Measurements from ENCODE around the gene CAV2. TPM values are rescaled to one million over a fixed set of nuclear protein-coding genes. Genes with fewer than 3 reads are reported as not detected.
A peak's percentile ranks its signal among the peaks of the same experiment; 100 is the strongest.

Gene CAV2
- total and polyA plus RNA-seq, 4 experiments from 2014 or later, result 0.19 TPM; not detected in 3

DNA sequence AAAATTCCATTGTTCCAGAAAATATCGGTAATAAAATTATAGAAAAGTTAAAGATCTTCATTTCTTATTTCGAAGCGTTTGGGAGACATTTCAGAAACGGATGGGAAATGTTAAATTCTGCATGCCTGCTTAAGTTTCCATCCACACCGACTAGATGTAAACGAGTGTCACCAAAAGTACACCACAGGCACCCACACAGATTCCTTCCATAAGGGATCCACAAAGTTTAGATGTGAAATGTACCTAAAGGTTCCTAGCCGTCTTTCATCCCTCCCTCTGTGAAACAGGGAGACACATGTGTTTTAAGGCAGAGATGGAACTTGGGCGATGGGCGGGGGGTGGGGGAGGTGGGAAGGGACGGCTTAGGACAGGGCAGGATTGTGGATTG, 24.7 kb downstream of the CAV2 start:
- H3K36me3 Mint-ChIP-seq, result no peaks in the 10 kb centered on the region
- H3K4me1 Mint-ChIP-seq, result peaks cover 12 to 30% (median 22%) of the 10 kb centered on the region in 4 donors
- POLR2A ChIA-PET (ENCODE audit: partially characterized antibody), result no interaction called here
- H3K27ac ChIP-seq (ENCODE audit: low read depth, low read length), result no peak overlapping the region
- H3K36me3 ChIP-seq (ENCODE audit: insufficient read depth, low read length), result no peaks in the 10 kb centered on the region
- H3K27me3 Mint-ChIP-seq, result peaks cover 53 to 61% of the 10 kb centered on the region in 2 donors
- H3K9me3 Mint-ChIP-seq, result no peaks in the 10 kb centered on the region
- CTCF ChIA-PET (ENCODE audit: partially characterized antibody), result no interaction called here
- H3K9me3 ChIP-seq (ENCODE audit: control insufficient read depth in 1 of 2, low read length in 2 of 2), result no peaks in the 10 kb centered on the region
- peaks cover 22% of the 10 kb centered on the region for H3K4me1 ChIP-seq (ENCODE audit: insufficient read depth, low read length)
- peak overlapping the region in 2 of 8 donors; percentile 23 to 52 for H3K4me3 Mint-ChIP-seq
- peaks cover 29% of the 10 kb centered on the region for H3K27me3 ChIP-seq (ENCODE audit: insufficient read depth, low read length)
- no peak overlapping the region for H3K4me3 ChIP-seq (ENCODE audit: low read length in 2 of 2)
- no peak overlapping the region for H3K27ac Mint-ChIP-seq
- intact Hi-C loops (cut with micrococcal nuclease), result loop anchor here (10.0 kb wide), 1 partner anchor 341 kb away; the partner anchor contains the start of gene CAPZA2
- DNase-seq, result no peak

DNA sequence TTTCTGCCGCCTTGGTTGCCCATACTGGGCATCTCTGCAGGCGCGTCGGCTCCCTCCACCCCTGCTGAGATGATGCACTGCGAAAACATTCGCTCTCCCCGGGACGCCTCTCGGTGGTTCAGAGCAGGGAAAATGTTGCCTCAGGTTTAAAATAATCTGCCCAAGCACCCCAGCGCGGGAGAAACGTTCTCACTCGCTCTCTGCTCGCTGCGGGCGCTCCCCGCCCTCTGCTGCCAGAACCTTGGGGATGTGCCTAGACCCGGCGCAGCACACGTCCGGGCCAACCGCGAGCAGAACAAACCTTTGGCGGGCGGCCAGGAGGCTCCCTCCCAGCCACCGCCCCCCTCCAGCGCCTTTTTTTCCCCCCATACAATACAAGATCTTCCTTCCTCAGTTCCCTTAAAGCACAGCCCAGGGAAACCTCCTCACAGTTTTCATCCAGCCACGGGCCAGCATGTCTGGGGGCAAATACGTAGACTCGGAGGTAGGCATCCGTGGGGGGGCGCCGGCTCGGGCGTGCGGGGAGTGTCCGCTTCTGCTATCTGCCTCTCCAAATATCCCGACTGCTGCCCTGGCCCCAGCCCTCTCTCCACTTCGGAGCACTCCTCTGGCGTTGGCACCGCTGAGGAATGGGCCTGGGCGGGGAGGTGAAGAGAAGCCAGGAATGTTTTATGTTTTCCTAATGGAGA, 25.2 kb downstream of the CAV2 start, which contains the start of gene CAV1:
Gene CAV1, plus strand, starts transcription at position 428 of the 689 bp plus-strand sequence. Its CDS starts 27 bp downstream, at position 455.
- Histone ChIP-seq H3K9me3 (ENCODE audit: control insufficient read depth in 1 of 2, low read length in 2 of 2) (no peaks in the 10 kb centered on the region), H3K4me1 (ENCODE audit: insufficient read depth, low read length) (peaks cover 22% of the 10 kb centered on the region), H3K27me3 (ENCODE audit: insufficient read depth, low read length) (peaks cover 29% of the 10 kb centered on the region), H3K27ac (ENCODE audit: low read depth, low read length) (no peak within 1 kb of the TSS), H3K4me3 (ENCODE audit: low read length in 2 of 2) (peak within 1 kb of the TSS in 1 of 2 donors; percentile 35), H3K36me3 (ENCODE audit: insufficient read depth, low read length) (no peaks in the 10 kb centered on the region)
- Mint-ChIP-seq H3K36me3 (no peaks in the 10 kb centered on the region), H3K9me3 (no peaks in the 10 kb centered on the region), H3K4me1 (peaks cover 12 to 30% (median 22%) of the 10 kb centered on the region in 4 donors), H3K27ac (peak within 1 kb of the TSS in 2 of 7 donors; percentile 59 to 77), H3K4me3 (peak within 1 kb of the TSS; percentile 80 to 94 (median 87)), H3K27me3 (peaks cover 51 to 59% of the 10 kb centered on the region in 2 donors)
- ChIA-PET CTCF (ENCODE audit: partially characterized antibody) (interaction anchor here (0.9 to 4.9 kb wide), 5 partner anchors 18 to 352 kb away, joined by 4 to 67 read pairs (median 11); no protein-coding TSS in a partner anchor), POLR2A (ENCODE audit: partially characterized antibody) (no interaction called here)
- intact Hi-C loops (cut with micrococcal nuclease), result loop anchor here (5.0 to 10.0 kb wide), 2 partner anchors 68 to 340 kb away; partner anchors contain the start of gene CAPZA2
- peak in 4 of 5 donors; percentile 30 to 46 (median 35) for DNase-seq

DNA sequence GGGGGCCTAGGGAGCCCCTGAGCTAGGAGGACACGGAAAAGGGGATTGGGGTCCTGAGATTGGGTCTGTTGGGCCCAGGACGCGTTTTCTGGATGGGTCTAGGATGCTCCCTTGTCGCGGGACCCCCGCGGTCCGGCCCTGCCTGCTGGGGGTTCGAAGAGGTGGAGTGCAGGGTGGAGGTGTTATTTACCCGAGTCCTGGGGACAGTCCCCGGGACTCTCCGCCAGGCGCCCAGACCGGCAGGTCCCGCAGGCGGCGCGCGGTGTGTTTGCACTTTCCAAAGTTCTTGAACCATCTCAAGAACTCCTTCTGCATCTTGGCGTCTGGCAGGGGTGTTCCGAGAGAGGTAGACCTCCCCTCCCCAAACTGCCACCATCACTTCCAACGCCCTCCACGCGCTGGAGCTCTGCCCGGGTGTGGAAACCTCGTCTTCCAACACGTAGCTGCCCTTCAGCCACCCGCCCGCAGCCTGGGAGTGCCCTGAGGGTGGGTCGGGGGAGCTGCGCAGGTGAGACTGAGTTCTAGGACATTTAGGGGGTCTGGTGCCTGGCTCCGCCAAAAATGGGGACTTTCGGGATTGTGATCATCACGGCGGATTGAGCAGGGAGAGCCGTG, 25.9 kb downstream of the CAV2 start:
- intact Hi-C loops (cut with micrococcal nuclease), result loop anchor here (5.0 to 10.0 kb wide), 2 partner anchors 67 to 339 kb away; partner anchors contain the start of gene CAPZA2
- CTCF ChIA-PET (ENCODE audit: partially characterized antibody), result interaction anchor here (0.8 to 4.9 kb wide), 21 partner anchors 9 to 358 kb away, joined by 3 to 67 read pairs (median 7); no protein-coding TSS in a partner anchor

DNA sequence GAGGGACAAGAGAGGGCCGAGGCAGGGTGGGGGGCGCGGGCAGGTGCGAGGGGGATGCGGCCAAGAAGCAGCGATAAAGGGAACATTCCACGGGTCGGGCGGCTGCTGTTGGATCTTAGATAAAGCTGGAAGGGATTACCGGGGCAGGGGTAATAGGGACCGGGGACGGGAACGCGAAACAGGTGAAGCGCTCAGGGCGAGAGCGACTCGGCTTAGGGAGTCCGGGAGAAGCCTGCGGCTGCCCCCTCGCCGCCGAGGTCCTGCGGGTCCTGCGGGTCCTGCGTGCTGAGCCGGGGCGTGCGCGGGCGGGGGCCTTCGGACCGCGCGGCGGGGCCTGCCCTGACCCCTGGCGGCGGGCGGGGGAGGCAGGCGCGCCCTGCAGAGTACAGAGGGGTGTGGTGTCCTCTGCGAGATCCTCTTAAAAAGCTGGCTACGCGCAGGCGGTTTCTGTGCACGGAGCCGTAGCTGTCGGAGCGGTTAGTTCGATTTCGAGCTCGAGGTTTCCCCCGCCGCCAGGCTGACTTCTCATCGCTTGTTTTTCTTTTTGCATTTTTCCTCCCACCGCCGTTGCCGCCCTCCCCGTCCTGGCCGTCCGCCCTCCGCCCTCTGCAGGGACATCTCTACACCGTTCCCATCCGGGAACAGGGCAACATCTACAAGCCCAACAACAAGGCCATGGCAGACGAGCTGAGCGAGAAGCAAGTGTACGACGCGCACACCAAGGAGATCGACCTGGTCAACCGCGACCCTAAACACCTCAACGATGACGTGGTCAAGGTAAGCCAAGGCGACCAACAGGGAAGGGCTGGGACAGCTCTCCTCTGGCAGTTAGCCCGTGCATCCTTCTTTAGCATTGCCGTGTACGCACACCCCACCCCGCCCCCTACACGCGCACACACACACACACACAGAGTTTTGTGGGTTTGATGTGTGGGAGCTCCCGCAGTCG, 26.6 kb downstream of the CAV2 start:
- ChIA-PET CTCF (ENCODE audit: partially characterized antibody) (interaction anchor here (0.6 to 4.9 kb wide), 33 partner anchors 9 to 384 kb away, joined by 3 to 67 read pairs (median 6); no protein-coding TSS in a partner anchor), POLR2A (ENCODE audit: partially characterized antibody) (interaction anchor here (1.2 to 1.6 kb wide), 3 partner anchors 24 to 316 kb away, joined by 4 to 6 read pairs (median 5); partner anchors contain the start of gene TES)
- intact Hi-C loops (cut with micrococcal nuclease), result loop anchor here (1.0 to 10.0 kb wide), 5 partner anchors 15 to 353 kb away; partner anchors contain the start of gene CAPZA2
- Mint-ChIP-seq H3K9me3 (no peaks in the 10 kb centered on the region), H3K27ac (no peak overlapping the region), H3K4me1 (peaks cover 12 to 30% (median 22%) of the 10 kb centered on the region in 4 donors), H3K27me3 (peaks cover 53 to 60% of the 10 kb centered on the region in 2 donors), H3K4me3 (peak overlapping the region; percentile 80 to 94 (median 87)), H3K36me3 (no peaks in the 10 kb centered on the region)
- Histone ChIP-seq H3K27ac (ENCODE audit: low read depth, low read length) (no peak overlapping the region), H3K4me1 (ENCODE audit: insufficient read depth, low read length) (peaks cover 22% of the 10 kb centered on the region), H3K27me3 (ENCODE audit: insufficient read depth, low read length) (peaks cover 29% of the 10 kb centered on the region), H3K9me3 (ENCODE audit: control insufficient read depth in 1 of 2, low read length in 2 of 2) (no peaks in the 10 kb centered on the region), H3K4me3 (ENCODE audit: low read length in 2 of 2) (peak overlapping the region in 1 of 2 donors; percentile 35), H3K36me3 (ENCODE audit: insufficient read depth, low read length) (no peaks in the 10 kb centered on the region)
- DNase-seq, result peak; percentile 50 to 67 (median 63)

More for the DNA sequence above, 25.9 kb downstream of the CAV2 start:
- Mint-ChIP-seq H3K4me3 (peak overlapping the region; percentile 80 to 94 (median 87)), H3K9me3 (no peaks in the 10 kb centered on the region), H3K27me3 (peaks cover 49 to 59% of the 10 kb centered on the region in 2 donors), H3K4me1 (peaks cover 12 to 30% (median 22%) of the 10 kb centered on the region in 4 donors), H3K27ac (peak overlapping the region in 1 of 7 donors; percentile 59), H3K36me3 (no peaks in the 10 kb centered on the region)
- POLR2A ChIA-PET (ENCODE audit: partially characterized antibody), result interaction anchor here (1.6 kb wide), 1 partner anchor 24 kb away, joined by 4 read pairs; no protein-coding TSS in a partner anchor
- H3K9me3 ChIP-seq (ENCODE audit: control insufficient read depth in 1 of 2, low read length in 2 of 2), result no peaks in the 10 kb centered on the region
- peaks cover 22% of the 10 kb centered on the region for H3K4me1 ChIP-seq (ENCODE audit: insufficient read depth, low read length)
- peak overlapping the region in 1 of 2 donors; percentile 35 for H3K4me3 ChIP-seq (ENCODE audit: low read length in 2 of 2)
- H3K36me3 ChIP-seq (ENCODE audit: insufficient read depth, low read length), result no peaks in the 10 kb centered on the region
- DNase-seq, result peak in 4 of 5 donors; percentile 16 to 38 (median 31)
- H3K27me3 ChIP-seq (ENCODE audit: insufficient read depth, low read length), result peaks cover 29% of the 10 kb centered on the region
- no peak overlapping the region for H3K27ac ChIP-seq (ENCODE audit: low read depth, low read length)

DNA sequence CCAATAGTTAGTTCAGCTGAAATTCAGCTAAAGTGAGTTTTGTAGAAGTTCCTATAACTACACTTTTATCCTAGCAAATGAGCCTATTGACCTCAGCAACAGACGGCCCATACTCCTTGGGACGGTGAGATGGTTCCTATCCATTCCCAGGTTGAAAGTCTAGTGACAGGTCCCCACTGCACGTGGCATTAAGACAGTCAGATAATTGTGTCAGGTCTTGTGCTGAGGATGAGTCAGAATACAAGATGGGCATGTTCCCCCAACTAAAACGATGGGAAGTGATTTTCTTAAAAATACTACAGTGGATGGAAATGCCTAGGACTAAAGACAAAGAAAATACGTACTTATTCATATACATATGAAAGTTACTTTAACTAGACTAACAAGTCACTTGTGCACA, 27.4 kb downstream of the CAV2 start:
- Histone ChIP-seq H3K9me3 (ENCODE audit: control insufficient read depth in 1 of 2, low read length in 2 of 2) (no peaks in the 10 kb centered on the region), H3K36me3 (ENCODE audit: insufficient read depth, low read length) (no peaks in the 10 kb centered on the region), H3K27me3 (ENCODE audit: insufficient read depth, low read length) (peaks cover 29% of the 10 kb centered on the region), H3K4me3 (ENCODE audit: low read length in 2 of 2) (no peak overlapping the region), H3K4me1 (ENCODE audit: insufficient read depth, low read length) (peaks cover 22% of the 10 kb centered on the region), H3K27ac (ENCODE audit: low read depth, low read length) (no peak overlapping the region)
- no peaks in the 10 kb centered on the region for H3K36me3 Mint-ChIP-seq
- intact Hi-C loops (cut with micrococcal nuclease), result loop anchor here (1.0 to 10.0 kb wide), 5 partner anchors 16 to 354 kb away; partner anchors contain the start of gene CAPZA2
- ChIA-PET POLR2A (ENCODE audit: partially characterized antibody) (interaction anchor here (1.2 to 1.6 kb wide), 3 partner anchors 25 to 316 kb away, joined by 4 to 6 read pairs (median 5); partner anchors contain the start of gene TES), CTCF (ENCODE audit: partially characterized antibody) (interaction anchor here (0.8 to 4.9 kb wide), 29 partner anchors 10 to 385 kb away, joined by 3 to 67 read pairs (median 6); no protein-coding TSS in a partner anchor)
- no peaks in the 10 kb centered on the region for H3K9me3 Mint-ChIP-seq
- DNase-seq, result no peak
- peaks cover 54 to 59% of the 10 kb centered on the region in 2 donors for H3K27me3 Mint-ChIP-seq
- H3K4me3 Mint-ChIP-seq, result peak overlapping the region; percentile 1 to 84 (median 77)
- H3K27ac Mint-ChIP-seq, result no peak overlapping the region
- peaks cover 12 to 30% (median 22%) of the 10 kb centered on the region in 4 donors for H3K4me1 Mint-ChIP-seq

DNA sequence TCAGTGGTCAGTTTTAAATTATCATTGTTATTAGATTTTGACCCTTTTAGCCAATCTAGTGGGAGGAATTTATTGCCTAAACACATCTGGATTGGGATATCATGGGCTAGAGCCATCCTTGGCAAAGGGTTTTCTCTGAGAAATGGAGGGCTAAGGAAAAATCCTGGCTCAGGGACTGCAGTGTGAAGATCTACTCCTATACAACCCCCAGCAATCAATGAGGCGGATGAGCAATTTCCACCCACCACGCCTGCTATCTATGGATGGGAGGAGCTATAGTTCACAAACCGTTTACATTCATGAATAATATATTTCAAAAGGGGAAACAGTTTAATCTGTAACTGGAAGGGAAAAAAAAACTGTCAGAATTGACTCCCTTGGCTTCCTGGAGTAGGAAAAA, 28.0 kb downstream of the CAV2 start:
- ChIA-PET POLR2A (ENCODE audit: partially characterized antibody) (interaction anchor here (1.4 kb wide), 1 partner anchor 270 kb away, joined by 6 read pairs; no protein-coding TSS in a partner anchor), CTCF (ENCODE audit: partially characterized antibody) (interaction anchor here (0.9 to 4.9 kb wide), 8 partner anchors 11 to 356 kb away, joined by 3 to 67 read pairs (median 8); no protein-coding TSS in a partner anchor)
- H3K27ac ChIP-seq (ENCODE audit: low read depth, low read length), result no peak overlapping the region
- H3K27me3 Mint-ChIP-seq, result peaks cover 50 to 54% of the 10 kb centered on the region in 2 donors
- intact Hi-C loops (cut with micrococcal nuclease), result loop anchor here (2.0 to 10.0 kb wide), 3 partner anchors 17 to 337 kb away; partner anchors contain the start of gene CAPZA2
- no peaks in the 10 kb centered on the region for H3K36me3 Mint-ChIP-seq
- no peaks in the 10 kb centered on the region for H3K36me3 ChIP-seq (ENCODE audit: insufficient read depth, low read length)
- DNase-seq, result no peak
- H3K4me1 ChIP-seq (ENCODE audit: insufficient read depth, low read length), result peaks cover 22% of the 10 kb centered on the region
- peaks cover 29% of the 10 kb centered on the region for H3K27me3 ChIP-seq (ENCODE audit: insufficient read depth, low read length)
- H3K9me3 ChIP-seq (ENCODE audit: control insufficient read depth in 1 of 2, low read length in 2 of 2), result no peaks in the 10 kb centered on the region
- no peak overlapping the region for H3K4me3 ChIP-seq (ENCODE audit: low read length in 2 of 2)
- no peaks in the 10 kb centered on the region for H3K9me3 Mint-ChIP-seq
- peaks cover 12 to 30% (median 22%) of the 10 kb centered on the region in 4 donors for H3K4me1 Mint-ChIP-seq
- no peak overlapping the region for H3K27ac Mint-ChIP-seq
- H3K4me3 Mint-ChIP-seq, result peak overlapping the region in 1 of 8 donors; percentile 83
